IPS-18a (cell line): ENCODE measurements around the gene ZNF358.
"Not testable (repeated sequence)": the region's sequence is repeated elsewhere in the genome, so short reads cannot be mapped to it uniquely, and the experiment has no call there.

ENCODE experiments used
- H3K27ac ChIP-seq: one replicate; pipeline ENCODE4 v1.5.1; 2013; ENCODE audit warnings: low read length
- H3K27me3 ChIP-seq: one replicate; pipeline ENCODE4 v1.6.1; 2013; ENCODE audit warnings: mild to moderate bottlenecking, low read length; ENCODE audit not compliant: control insufficient read depth, insufficient read depth
- H3K36me3 ChIP-seq: one replicate; pipeline ENCODE4 v1.6.1; 2013; ENCODE audit warnings: low read depth, low read length; ENCODE audit not compliant: control insufficient read depth
- H3K4me1 ChIP-seq: one replicate; pipeline ENCODE4 v1.6.1; 2013; ENCODE audit warnings: low read depth, low read length; ENCODE audit not compliant: control insufficient read depth
- H3K4me3 ChIP-seq: one replicate; pipeline ENCODE4 v1.5.1; 2013; ENCODE audit warnings: low read length
- H3K9ac ChIP-seq: one replicate; pipeline ENCODE4 v1.6.1; 2013; ENCODE audit warnings: mild to moderate bottlenecking, low read length, moderate library complexity
- H3K9me3 ChIP-seq: one replicate; pipeline ENCODE4 v1.6.1; 2013; ENCODE audit warnings: low read depth, low read length; ENCODE audit not compliant: control insufficient read depth

Gene ZNF358

GRCh38 chr19:7535047-7535997, 19.4 kb downstream of the ZNF358 start, which contains the start of gene PNPLA6:
Gene PNPLA6, plus strand, starts transcription at chr19:7535717. Its CDS starts 72 bp downstream, at chr19:7535789.
- no peaks in the 10 kb centered on the region for H3K27me3 ChIP-seq
- H3K4me3 ChIP-seq, result peak within 1 kb of the TSS; percentile 94
- no peaks in the 10 kb centered on the region for H3K4me1 ChIP-seq
- peaks cover 4% of the 10 kb centered on the region for H3K36me3 ChIP-seq
- H3K9me3 ChIP-seq, result no peaks in the 10 kb centered on the region
- H3K9ac ChIP-seq, result peak within 1 kb of the TSS; percentile 45
- peak within 1 kb of the TSS; percentile 57 for H3K27ac ChIP-seq

GRCh38 chr19:7535998-7536695, 20.2 kb downstream of the ZNF358 start:
- Histone ChIP-seq H3K36me3 (peaks cover 4% of the 10 kb centered on the region), H3K27ac (no peak overlapping the region), H3K4me3 (peak overlapping the region; percentile 94), H3K4me1 (no peaks in the 10 kb centered on the region), H3K9ac (peak overlapping the region; percentile 45), H3K9me3 (no peaks in the 10 kb centered on the region), H3K27me3 (no peaks in the 10 kb centered on the region)

GRCh38 chr19:7538990-7539389, 23.1 kb downstream of the ZNF358 start:
- H3K4me1 ChIP-seq, H3K9me3 ChIP-seq, H3K27me3 ChIP-seq, H3K4me3 ChIP-seq, H3K9ac ChIP-seq, H3K27ac ChIP-seq: not testable (repeated sequence)
- H3K36me3 ChIP-seq, result peaks cover 14% of the 10 kb centered on the region

GRCh38 chr19:7539827-7540425, 24.0 kb downstream of the ZNF358 start:
- no peak overlapping the region for H3K27ac ChIP-seq
- no peak overlapping the region for H3K4me3 ChIP-seq
- H3K4me1 ChIP-seq, result peaks cover 4% of the 10 kb centered on the region
- no peaks in the 10 kb centered on the region for H3K27me3 ChIP-seq
- H3K9me3 ChIP-seq, result no peaks in the 10 kb centered on the region
- H3K9ac ChIP-seq, result no peak overlapping the region
- H3K36me3 ChIP-seq, result peaks cover 14% of the 10 kb centered on the region

- Histone ChIP-seq H3K27me3 (no peaks in the 10 kb centered on the region), H3K27ac (no peak overlapping the region), H3K36me3 (peaks cover 14% of the 10 kb centered on the region), H3K4me1 (peaks cover 4% of the 10 kb centered on the region), H3K9me3 (no peaks in the 10 kb centered on the region), H3K4me3 (no peak overlapping the region), H3K9ac (no peak overlapping the region)
These were observed 25.0 kb downstream of the ZNF358 start for GRCh38 chr19:7540761-7541474.

- Histone ChIP-seq H3K4me3 (no peak overlapping the region), H3K36me3 (peaks cover 14% of the 10 kb centered on the region), H3K27ac (no peak overlapping the region)
These were observed 25.5 kb downstream of the ZNF358 start for GRCh38 chr19:7541475-7541824.

GRCh38 chr19:7541828-7542443, 26.0 kb downstream of the ZNF358 start:
- Histone ChIP-seq H3K27me3 (no peaks in the 10 kb centered on the region), H3K9me3 (no peaks in the 10 kb centered on the region), H3K4me3 (no peak overlapping the region), H3K9ac (no peak overlapping the region), H3K27ac (no peak overlapping the region), H3K36me3 (peaks cover 14% of the 10 kb centered on the region), H3K4me1 (peaks cover 4% of the 10 kb centered on the region)

More at GRCh38 chr19:7541475-7541824, 25.5 kb downstream of the ZNF358 start:
- no peaks in the 10 kb centered on the region for H3K9me3 ChIP-seq
- no peak overlapping the region for H3K9ac ChIP-seq
- H3K27me3 ChIP-seq, result no peaks in the 10 kb centered on the region
- H3K4me1 ChIP-seq, result peaks cover 4% of the 10 kb centered on the region

GRCh38 chr19:7542556-7543348, 26.8 kb downstream of the ZNF358 start:
- Histone ChIP-seq H3K4me1 (peaks cover 4% of the 10 kb centered on the region), H3K36me3 (peaks cover 14% of the 10 kb centered on the region), H3K4me3 (no peak overlapping the region), H3K27ac (no peak overlapping the region), H3K9ac (no peak overlapping the region), H3K27me3 (no peaks in the 10 kb centered on the region), H3K9me3 (no peaks in the 10 kb centered on the region)

GRCh38 chr19:7544626-7545025, 28.7 kb downstream of the ZNF358 start:
- Histone ChIP-seq H3K27ac (no peak overlapping the region), H3K9me3 (no peaks in the 10 kb centered on the region), H3K9ac (no peak overlapping the region), H3K36me3 (peaks cover 14% of the 10 kb centered on the region), H3K4me1 (peaks cover 4% of the 10 kb centered on the region), H3K27me3 (no peaks in the 10 kb centered on the region), H3K4me3 (no peak overlapping the region)

- Histone ChIP-seq H3K4me3 (no peak overlapping the region), H3K9me3 (no peaks in the 10 kb centered on the region), H3K27ac (no peak overlapping the region), H3K36me3 (peaks cover 10% of the 10 kb centered on the region), H3K4me1 (peaks cover 4% of the 10 kb centered on the region), H3K27me3 (no peaks in the 10 kb centered on the region), H3K9ac (no peak overlapping the region)
These were observed 29.4 kb downstream of the ZNF358 start for GRCh38 chr19:7545300-7545699.
